Erythroblast (primary cell): ENCODE measurements around the gene SETDB2.
A peak's percentile ranks its signal among the peaks of the same experiment; 100 is the strongest.

ENCODE experiments used
- DNase-seq, 2 experiments: peaks; one replicate each; lab custom pipeline; 2025; lab: John Stamatoyannopoulos, UW
- GATA1 ChIP-seq: IDR thresholded peaks from 2 replicates; pipeline ENCODE4 v1.6.1; 2011; ENCODE audit warnings: low read depth, mild to moderate bottlenecking, control low read depth, low read length, moderate library complexity
- POLR2A ChIP-seq: IDR thresholded peaks from 2 replicates; pipeline ENCODE4 v1.6.1; 2011; ENCODE audit warnings: mild to moderate bottlenecking, low read length

The SETDB2 gene

DNA sequence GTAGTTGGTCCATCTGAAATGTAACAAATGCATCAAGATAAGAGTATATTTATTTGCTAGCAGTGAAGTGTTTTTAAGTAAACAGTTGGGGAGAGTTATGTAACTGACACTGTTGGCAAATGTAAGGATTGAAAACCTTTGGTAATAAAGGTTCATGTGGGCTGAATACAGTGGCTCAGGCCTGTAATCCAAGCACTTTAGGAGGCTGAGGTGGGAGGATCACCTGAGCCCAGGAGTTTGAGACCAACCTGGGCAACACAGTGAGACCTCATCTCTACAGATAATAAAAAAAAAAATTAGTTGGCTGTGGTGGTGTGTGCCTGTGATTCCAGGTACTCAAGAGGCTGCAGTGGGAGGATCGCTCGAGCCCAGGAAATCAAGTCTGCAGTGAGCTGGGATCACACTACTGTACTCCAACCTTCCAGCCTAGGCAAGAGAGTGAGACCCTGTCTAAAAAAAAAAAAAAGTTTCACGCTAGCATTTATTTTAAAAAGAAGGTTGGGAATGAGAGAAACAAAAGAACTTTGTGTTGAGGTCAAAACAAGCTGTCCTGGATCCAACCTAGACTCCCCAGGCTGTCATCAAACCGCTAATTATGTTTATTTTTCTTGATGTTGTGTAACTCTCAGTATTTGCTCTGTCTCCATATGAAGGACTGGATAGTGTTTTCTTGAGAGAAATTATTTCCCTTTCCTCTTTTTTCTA is 20.7 kb downstream of the SETDB2 start:
- no peak for DNase-seq

DNA sequence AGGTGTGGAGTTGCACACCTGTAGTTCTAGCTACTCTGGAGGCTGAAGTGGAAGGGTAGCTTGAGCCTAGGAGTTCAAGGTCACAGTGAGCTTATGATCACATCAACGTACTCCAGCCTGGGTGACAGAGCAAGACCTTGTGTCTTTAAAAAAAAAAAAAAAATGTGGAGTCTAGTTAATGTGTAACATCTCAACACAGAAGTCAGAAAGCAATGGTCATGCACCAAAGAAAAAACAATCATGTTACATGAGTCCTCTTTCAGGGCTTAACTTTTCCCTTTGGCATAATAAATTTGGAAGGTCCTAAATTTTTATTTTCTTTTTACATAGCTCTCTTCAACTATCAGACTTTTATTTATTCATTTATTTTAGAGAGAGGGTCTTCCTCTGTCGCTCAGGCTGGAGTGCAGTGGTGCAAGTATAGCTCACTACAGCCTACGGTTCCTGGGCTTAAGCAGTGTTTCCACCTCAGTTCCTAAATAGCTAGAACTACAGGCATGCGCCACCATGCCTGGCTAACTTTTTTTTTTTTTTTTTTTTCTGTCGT is 22.3 kb downstream of the SETDB2 start:
- TF ChIP-seq POLR2A (no peak), GATA1 (no peak)
- no peak for DNase-seq

More for the DNA sequence above, 20.7 kb downstream of the SETDB2 start:
- no peak for TF ChIP-seq GATA1
- TF ChIP-seq POLR2A, result no peak

DNA sequence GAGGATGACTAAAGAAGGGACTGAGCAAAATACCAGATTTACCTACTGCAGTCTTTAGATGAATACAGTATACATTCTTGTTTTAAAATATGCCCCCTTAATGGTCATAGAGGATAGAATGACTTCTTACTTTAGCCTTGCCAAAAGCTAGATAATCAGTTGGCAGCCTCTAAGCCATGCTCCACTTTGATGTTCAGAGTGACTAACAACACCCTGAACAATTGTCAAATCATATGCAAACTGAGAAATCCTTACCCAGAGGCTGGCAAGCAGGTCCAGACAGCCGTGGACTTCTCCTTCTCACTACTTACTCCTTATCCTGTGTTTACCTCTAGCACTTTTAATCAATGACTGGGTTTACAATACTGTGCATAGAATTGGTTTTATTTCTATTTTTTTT is 28.1 kb downstream of the SETDB2 start:
- TF ChIP-seq POLR2A, result no peak
- DNase-seq, result no peak

DNA sequence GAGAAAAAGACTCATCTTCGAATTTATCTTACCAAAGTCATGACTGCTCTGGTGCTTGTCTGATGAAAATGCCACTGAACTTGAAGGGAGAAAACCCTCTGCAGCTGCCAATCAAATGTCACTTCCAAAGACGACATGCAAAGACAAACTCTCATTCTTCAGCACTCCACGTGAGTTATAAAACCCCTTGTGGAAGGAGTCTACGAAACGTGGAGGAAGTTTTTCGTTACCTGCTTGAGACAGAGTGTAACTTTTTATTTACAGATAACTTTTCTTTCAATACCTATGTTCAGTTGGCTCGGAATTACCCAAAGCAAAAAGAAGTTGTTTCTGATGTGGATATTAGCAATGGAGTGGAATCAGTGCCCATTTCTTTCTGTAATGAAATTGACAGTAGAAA is 32.5 kb downstream of the SETDB2 start:
- DNase-seq, result no peak
- no peak for TF ChIP-seq POLR2A
- TF ChIP-seq GATA1, result no peak

DNA sequence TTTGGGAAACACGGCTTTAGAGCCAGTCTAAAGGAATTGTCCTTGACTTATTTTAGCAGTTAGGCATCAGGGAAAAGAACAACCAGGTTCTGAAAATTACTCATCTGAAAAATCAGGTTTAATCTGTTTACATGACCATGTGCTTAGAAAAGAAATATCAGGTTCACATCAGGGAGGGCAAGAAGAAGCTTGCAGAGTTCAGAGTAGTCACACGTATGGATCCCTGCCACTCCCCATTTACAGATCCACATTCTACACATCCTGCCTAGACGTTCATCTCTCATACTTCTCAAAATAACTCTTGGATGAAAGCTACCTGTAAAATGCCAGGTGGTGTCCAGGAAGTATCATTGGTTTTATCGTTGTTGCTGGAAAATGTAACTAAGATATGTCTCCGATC is 37.7 kb downstream of the SETDB2 start:
- no peak for DNase-seq
- TF ChIP-seq GATA1, result no peak
- no peak for TF ChIP-seq POLR2A

DNA sequence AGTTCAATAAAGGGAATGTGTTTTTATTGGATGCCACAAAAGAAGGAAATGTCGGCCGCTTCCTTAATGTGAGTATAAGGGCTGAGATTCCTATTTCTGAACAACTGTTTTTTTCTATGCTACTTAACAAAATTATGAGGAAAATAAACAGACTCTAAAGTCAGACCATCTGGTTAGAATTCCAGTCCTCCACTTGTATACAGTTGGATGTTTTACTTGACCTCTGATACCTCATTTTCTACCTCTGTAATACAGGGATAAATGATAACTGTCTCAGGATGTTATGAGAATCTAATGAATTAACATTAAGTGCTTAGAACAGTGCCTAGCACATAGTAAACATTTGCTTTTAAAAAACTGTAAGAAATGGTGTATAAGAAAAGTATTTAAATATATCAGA is 44.5 kb downstream of the SETDB2 start:
- DNase-seq, result no peak
- TF ChIP-seq POLR2A, result no peak
- no peak for TF ChIP-seq GATA1

DNA sequence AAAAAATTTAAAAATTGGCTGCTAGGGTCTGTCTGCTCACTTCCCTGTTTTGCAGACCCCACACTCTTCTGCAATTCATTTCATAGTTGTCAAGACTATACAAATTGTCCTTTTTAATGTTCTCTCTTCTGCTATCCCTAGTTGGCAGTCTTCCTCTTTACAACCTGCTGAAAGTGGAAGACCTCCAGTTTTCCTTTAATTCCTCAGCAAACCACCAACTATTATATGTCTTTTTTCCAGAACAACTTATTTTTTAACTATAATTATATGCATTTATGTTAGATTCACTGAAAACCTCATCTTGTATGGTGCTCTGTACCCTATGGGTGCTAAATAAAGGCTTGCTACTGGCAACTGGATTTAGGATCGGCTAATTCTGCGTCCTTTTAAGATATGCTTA is 50.6 kb downstream of the SETDB2 start:
- no peak for TF ChIP-seq POLR2A
- TF ChIP-seq GATA1, result no peak
- peak; percentile 8 to 20 for DNase-seq

DNA sequence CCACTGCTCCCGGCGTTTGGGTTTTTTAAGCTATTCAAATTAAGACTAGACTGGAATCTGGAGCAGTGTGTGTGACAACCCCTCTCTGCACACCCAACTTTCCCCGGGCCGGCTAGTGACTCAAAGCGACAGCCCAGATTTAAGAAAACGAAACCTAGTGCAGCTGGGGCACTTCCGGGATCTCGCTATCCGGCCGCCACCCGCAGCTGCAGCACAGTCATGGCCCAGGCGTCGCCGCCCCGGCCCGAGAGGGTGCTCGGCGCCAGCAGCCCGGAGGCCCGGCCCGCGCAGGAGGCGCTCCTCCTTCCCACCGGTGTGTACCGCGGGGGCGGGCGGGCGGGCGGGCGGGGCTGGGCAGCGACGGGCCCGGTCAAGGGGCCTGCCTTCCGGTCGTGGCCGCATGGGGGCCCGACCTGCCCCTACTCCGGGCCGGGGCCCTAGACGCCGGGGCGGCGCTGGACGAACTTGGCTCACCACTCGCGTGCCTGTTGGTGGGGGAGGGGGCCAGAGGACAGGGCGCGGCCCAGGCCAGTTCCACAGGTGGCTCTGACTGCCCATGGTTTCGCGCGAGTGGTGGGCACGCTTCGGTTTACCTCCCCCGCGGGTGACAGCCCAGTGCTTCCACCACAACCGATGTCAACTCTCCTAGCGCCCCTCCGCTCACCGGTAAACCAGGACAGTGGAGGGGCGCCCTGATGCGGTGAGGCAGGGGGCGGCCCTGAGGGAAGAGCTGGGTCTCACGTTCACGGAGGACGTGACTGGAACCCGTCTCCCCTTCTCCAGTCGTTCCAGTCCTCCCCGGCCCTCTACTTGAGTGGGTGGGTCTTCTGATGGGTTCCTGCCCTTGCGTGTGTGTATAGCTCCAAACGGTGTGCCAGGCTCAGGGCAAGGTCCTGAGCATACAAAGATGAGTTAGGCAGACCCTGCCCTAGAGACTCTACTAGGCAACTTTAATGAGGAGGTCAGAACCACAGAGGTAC is 52.0 kb downstream of the SETDB2 start, which contains the start of gene PHF11:
TSS of gene PHF11 (plus strand) at position 171 of the 980 bp plus-strand sequence. CDS start at position 220, 49 bp downstream.
- DNase-seq, result peak; percentile 88 to 93
- no peak for TF ChIP-seq GATA1
- TF ChIP-seq POLR2A, result peak; percentile 61

DNA sequence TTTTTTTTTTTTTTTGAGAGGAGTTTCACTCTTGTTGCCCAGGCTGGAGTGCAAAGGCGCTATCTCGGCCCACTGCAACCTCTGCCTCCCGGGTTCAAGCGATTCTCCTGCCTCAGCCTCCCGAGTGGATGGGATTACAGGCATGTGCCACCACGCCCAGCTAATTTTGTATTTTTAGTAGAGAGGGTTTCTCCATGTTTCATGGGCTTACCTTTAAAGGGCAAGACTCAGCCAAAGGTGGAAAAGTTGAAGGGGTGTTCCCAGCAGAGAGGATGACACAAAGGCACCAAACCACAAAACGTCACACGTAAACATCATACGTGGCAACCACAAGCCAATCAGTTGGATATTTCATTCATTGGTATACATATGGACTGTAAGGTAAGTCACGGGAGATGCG is 52.8 kb downstream of the SETDB2 start:
- DNase-seq, result peak in 1 of 2 experiments; percentile 38

DNA sequence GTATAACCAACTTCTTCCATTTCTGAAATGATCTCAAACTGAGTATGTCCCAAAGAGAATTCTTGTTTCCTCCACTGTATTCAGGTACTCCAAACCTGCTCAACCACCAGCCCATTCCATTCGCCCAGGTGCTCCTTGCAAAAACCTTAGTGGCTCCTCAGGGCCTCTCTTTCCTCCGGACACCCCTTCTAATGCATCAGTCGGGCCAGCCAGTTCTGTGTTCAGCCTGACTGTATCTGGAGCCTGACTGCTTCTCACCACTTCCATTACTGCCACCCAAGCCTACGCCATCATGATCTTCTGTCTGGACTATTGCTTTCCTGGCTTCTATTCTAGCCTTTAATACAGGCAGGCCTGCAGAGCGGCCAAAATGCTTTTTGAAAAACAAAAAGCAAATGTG is 53.2 kb downstream of the SETDB2 start:
- peak in 1 of 2 experiments; percentile 46 for DNase-seq
- TF ChIP-seq POLR2A, result no peak

DNA sequence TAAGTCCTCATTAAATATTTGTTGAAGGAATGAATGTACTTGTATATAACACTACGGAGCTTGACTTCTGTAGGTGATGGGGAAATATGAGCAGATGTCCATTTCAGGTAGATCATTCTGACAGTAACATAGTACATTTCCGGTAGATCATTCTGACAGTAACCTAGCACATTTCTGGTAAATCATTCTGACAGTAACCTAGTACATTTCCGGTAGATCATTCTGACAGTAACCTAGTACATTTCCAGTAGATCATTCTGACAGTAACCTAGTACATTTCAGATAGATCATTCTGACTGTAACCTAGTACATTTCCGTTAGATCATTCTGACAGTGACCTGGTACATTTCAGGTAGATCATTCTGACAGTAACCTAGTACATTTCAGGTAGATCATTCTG is 54.1 kb downstream of the SETDB2 start:
- DNase-seq, result no peak
- TF ChIP-seq POLR2A, result no peak
- TF ChIP-seq GATA1, result no peak

DNA sequence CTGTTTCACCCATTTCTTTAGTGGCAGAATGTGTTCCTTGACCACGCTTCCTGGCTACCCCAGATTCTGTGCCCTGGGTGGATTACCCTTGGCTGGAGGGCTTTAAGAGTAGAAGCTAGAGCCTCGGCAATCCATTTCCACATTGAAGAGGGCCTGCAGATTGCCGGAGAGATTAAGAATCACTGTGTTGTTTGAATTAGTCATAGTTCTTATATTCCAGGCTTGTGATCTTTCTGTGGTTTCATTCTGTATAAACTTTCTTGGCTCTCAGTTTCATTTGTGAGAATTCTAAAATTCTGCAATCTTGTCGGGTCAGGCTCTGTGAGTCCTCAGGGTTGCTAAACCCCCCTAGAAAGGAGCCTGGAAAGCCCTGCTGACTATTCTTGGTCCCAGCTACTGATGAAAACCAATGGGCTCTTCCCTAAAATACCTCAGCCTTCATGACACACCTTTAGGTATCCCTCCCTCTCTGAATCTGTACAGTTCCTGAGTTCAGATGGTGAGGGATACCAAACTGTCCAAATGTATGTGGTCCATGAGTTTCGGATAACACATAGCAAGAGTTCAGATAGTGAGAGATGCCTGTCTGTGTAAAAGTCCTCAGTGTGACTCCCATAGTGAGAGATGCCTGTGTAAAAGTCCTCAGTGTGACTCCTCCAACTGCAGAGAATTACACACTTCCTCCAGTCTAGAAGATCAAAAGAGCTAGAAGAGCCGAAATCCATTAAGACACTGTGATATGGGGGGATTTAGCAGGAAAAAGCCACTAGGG is 56.0 kb downstream of the SETDB2 start:
- TF ChIP-seq POLR2A (no peak), GATA1 (no peak)
- no peak for DNase-seq

DNA sequence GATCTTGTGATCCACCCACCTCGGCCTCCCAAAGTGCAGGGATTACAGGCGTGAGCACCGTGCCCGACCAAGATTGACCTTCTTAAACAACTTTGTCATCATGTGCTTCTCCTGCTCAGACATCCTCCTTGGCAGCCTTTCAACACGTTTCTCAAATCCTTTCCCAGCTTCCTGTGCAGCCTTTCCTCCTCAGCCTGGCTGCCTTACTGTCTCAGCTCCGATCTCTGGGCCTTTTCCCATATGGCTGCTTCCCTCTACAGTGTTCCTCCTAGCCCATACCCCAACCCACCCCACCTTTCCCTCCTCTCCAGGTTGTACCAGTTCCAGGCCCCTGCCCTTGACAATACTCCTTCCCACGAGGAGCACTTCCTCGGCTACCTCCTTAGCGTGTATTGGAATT is 58.9 kb downstream of the SETDB2 start:
- DNase-seq, result no peak
- TF ChIP-seq POLR2A, result no peak
- no peak for TF ChIP-seq GATA1
